ENCODE data around the gene MOCOS. TPM values are rescaled to one million over a fixed set of nuclear protein-coding genes. Genes with fewer than 3 reads are reported as not detected.
A peak's percentile ranks its signal among the peaks of the same experiment; 100 is the strongest.
"Not testable (repeated sequence)": the region's sequence is repeated elsewhere in the genome, so short reads cannot be mapped to it uniquely, and the experiment has no call there.

MOCOS gene, protein sequence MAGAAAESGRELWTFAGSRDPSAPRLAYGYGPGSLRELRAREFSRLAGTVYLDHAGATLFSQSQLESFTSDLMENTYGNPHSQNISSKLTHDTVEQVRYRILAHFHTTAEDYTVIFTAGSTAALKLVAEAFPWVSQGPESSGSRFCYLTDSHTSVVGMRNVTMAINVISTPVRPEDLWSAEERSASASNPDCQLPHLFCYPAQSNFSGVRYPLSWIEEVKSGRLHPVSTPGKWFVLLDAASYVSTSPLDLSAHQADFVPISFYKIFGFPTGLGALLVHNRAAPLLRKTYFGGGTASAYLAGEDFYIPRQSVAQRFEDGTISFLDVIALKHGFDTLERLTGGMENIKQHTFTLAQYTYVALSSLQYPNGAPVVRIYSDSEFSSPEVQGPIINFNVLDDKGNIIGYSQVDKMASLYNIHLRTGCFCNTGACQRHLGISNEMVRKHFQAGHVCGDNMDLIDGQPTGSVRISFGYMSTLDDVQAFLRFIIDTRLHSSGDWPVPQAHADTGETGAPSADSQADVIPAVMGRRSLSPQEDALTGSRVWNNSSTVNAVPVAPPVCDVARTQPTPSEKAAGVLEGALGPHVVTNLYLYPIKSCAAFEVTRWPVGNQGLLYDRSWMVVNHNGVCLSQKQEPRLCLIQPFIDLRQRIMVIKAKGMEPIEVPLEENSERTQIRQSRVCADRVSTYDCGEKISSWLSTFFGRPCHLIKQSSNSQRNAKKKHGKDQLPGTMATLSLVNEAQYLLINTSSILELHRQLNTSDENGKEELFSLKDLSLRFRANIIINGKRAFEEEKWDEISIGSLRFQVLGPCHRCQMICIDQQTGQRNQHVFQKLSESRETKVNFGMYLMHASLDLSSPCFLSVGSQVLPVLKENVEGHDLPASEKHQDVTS
- 18.7 and 19.0 TPM in 2 replicates for total RNA-seq (2014; rRNA removed; shearing (Covaris generic))

- DNase-seq (ENCODE audit: low spot score), result peak; percentile 50
These were observed at the start of gene MOCOS for GRCh38 chr18:36187193-36187825. TSS of gene MOCOS (plus strand) at chr18:36187497. CDS start at chr18:36187540, 43 bp downstream.

GRCh38 chr18:36139245-36139644, 48.1 kb upstream of the MOCOS start:
- no peak for DNase-seq (ENCODE audit: low spot score)

GRCh38 chr18:36141576-36141975, 45.7 kb upstream of the MOCOS start:
- no peak for DNase-seq (ENCODE audit: low spot score)

GRCh38 chr18:36142751-36143150, 44.5 kb upstream of the MOCOS start:
- DNase-seq (ENCODE audit: low spot score), result no peak

DNA sequence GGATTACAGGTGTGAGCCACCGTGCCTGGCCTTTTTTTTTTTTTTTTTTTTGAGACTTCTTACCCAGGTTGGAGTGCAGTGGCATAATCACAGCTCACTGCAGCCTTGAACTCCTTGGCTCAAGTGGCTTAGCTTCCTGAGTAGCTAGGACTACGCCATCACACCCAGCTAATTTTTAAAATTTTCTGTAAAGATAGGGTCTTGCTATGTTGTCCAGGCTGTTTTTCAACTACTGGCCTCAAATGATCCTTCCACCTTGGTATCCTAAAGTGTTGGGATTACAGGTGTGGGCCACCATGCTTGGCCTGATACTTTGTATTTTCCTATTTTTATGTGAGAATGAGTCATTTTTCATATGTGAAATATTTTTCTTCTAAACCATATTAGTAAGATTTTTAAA, 43.9 kb upstream of the MOCOS start:
- no peak for DNase-seq (ENCODE audit: low spot score)

DNA sequence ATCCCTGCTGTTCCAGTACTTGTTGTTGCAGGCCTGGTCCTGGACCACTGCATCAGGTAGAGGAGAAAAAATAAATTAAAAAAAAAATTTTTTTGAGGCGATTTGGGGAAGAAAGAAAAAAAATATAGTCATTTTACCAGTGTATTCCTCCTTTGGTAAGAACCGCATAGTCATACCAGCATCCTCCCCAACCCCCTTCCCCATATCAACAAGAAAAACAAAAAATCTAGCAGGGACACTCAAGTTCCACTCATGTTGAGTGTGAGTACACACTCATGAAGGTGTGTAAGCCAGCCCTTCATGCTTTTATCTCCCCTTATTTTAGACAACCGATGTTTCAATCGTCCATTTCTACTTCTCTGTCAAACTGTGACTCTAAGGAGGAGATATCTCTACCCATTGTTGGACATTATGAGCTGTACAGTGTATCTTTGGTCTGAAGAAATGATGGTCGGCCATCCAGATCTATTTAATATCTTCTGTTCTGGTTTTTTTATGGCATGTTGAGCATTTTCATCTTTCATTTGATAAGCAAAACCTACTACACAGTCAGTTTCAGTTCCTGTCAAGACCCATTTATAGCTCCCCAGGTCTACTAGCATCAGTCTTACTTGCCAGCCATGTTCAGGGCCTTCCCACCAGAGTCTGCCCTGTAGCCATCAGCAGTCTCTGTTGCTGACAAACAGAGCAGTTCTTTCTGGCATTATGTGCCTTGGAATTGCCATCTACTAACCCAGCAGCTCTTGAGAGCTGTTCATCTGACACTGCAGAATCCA, 37.6 kb upstream of the MOCOS start:
- no peak for DNase-seq (ENCODE audit: low spot score)

DNA sequence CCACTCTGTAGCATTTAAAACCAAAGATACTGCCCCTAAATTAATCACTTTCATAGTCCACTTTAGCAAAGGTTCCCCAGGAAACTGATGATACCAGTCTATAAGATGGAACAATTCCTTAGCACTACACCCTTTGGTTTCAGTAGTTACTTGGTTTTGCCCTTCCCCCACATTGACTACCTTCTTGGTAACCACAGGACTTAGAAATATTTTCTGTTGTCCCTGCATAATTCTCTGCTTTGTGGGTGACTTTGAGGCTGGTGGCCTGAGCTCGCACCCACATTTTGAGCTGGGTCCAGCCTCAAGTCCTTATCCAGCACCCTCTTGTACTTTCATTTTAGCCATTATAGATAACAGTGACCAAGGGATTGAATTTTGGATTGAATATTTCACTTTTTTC, 34.5 kb upstream of the MOCOS start:
- DNase-seq (ENCODE audit: low spot score), result no peak

- DNase-seq (ENCODE audit: low spot score), result peak; percentile 35
These were observed 34.1 kb upstream of the MOCOS start for GRCh38 chr18:36153203-36153602.

- no peak for DNase-seq (ENCODE audit: low spot score)
These were observed 33.5 kb upstream of the MOCOS start for GRCh38 chr18:36153771-36154170.

- DNase-seq (ENCODE audit: low spot score), result no peak
These were observed 31.2 kb upstream of the MOCOS start for GRCh38 chr18:36155851-36156757.

GRCh38 chr18:36157441-36157840, 29.9 kb upstream of the MOCOS start:
- DNase-seq (ENCODE audit: low spot score), result no peak

- no peak for DNase-seq (ENCODE audit: low spot score)
These were observed 28.9 kb upstream of the MOCOS start for GRCh38 chr18:36158266-36158867.

- DNase-seq (ENCODE audit: low spot score), result no peak
These were observed 26.3 kb upstream of the MOCOS start for GRCh38 chr18:36160959-36161371.

GRCh38 chr18:36162981-36163380, 24.3 kb upstream of the MOCOS start:
- no peak for DNase-seq (ENCODE audit: low spot score)

DNA sequence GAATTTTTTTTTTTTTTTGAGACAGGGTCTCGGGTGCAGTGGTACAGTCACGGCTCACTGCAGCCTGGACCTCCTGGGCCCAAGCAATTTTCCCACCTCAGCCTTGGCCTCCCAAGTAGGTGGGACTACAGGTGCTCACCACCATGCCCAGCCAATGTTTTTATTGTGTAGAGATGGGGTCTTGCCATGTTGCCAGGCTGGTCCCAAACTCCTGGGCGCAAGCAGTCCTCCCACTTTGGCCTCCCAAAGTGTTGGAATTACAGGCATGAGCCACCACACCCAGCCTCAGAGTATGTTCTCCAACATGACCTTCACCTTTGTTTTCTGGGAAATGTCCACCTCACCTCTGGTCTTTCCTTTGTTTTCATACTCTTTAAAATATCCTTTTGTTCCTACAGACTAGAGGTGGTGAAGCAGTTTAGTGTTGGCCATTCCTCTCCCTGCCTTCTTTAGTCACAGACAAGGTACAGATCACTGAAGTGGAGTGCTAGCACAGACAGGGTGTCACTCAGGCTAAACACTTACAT, 19.5 kb upstream of the MOCOS start:
- DNase-seq (ENCODE audit: low spot score), result no peak

DNA sequence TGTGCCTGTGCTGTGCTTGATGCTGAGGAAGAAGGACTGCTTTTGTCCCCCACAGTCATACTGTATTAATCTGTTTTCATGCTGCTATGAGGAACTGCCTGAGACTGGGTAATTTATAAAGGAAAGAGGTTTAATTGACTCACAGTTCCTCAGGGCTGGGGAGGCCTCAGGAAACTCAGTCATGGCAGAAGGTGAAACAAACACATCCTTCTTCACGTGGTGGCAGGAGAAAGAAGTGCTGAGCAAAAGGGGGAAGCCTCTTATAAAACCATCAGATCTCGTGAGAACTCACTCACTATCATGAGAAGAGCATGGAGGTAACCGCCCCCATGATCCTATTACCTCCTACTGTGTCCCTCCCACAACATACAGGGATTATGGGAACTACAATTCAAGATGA, 19.0 kb upstream of the MOCOS start:
- not testable (repeated sequence) for DNase-seq (ENCODE audit: low spot score)

DNA sequence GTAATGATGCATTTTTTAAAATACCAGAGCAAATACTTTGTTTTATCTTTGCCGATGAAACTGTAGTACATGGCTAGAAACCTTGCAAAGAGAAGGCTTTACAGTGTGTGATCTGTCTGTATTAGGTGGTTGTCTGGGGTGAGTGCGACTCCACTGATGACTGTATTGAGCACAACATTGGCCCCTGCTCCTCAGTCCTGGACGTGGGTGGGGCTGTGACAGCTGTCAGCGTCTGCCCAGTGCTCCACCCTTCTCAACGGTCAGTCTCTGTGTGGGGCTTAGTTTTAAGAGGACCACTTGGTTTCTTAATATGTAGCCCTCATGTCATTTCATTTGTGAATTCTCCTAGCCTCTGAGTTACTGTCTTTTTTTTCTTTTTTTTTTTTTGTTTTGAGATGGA, 17.4 kb upstream of the MOCOS start:
- DNase-seq (ENCODE audit: low spot score), result no peak

GRCh38 chr18:36175481-36175880, 11.8 kb upstream of the MOCOS start:
- no peak for DNase-seq (ENCODE audit: low spot score)

DNA sequence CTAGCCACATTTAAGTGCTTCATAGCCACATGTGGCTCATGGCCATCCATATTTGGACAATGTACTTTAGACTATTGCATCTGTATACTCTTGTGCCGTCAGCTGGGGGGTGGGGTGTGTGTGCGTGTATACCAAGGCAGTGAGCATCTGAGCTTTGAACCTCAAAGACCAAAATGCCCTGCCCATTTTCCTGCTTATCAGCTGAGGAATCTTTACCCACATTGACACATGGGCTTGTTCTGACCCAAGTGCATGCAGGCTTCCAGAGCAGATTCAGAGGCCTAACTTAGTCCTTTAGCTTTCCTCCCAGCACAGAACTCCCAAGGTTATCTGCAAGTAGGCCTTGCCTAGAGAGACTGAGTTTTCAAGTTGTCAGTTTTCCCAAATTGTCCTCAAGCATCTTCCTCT, 11.1 kb upstream of the MOCOS start:
- peak; percentile 77 for DNase-seq (ENCODE audit: low spot score)

GRCh38 chr18:36176711-36177110, 10.6 kb upstream of the MOCOS start:
- peak; percentile 94 for DNase-seq (ENCODE audit: low spot score)

All from H4 (cell line).